Fibroblast of pulmonary artery (primary cell): ENCODE data around the gene NTPCR.
"Not testable (repeated sequence)": the region's sequence is repeated elsewhere in the genome, so short reads cannot be mapped to it uniquely, and the experiment has no call there.

Experiments
- DNase-seq: peaks from one replicate; pipeline ENCODE4 v3.0.0-alpha.2; 2010; ENCODE audit warnings: low read depth
- H3K4me3 ChIP-seq: replicated peaks from 2 replicates; pipeline ENCODE4 v1.5.1; 2011; ENCODE audit warnings: low read depth, mild to moderate bottlenecking, control low read depth, low read length, moderate library complexity
- TF ChIP-seq, protein P1 (sequence below): IDR thresholded peaks from 2 replicates; pipeline ENCODE4 v1.5.1; 2011; ENCODE audit warnings: mild to moderate bottlenecking, control low read depth, low read length, inconsistent platforms; ENCODE audit errors: missing control alignments

The NTPCR gene

DNA sequence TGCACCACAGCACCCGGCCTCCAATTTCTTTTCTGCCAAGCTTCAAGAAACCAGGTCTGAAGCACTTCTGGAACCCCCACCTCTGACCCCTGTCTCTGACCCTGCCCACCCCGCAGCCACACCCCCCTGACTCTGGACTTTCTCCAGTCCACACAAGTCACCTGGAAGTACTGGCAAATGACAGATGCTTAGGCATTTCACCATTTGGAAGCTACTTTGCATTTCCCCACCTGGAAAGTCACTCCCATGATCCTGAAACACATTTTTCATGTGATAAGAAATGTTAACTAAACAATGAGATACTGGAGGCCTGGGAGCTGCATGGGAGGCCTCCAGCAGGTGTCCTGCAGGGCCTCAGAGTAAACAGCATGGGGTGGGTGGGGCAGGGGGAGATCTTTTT is 45.7 kb downstream of the NTPCR start:
- TF ChIP-seq, protein P1, sequence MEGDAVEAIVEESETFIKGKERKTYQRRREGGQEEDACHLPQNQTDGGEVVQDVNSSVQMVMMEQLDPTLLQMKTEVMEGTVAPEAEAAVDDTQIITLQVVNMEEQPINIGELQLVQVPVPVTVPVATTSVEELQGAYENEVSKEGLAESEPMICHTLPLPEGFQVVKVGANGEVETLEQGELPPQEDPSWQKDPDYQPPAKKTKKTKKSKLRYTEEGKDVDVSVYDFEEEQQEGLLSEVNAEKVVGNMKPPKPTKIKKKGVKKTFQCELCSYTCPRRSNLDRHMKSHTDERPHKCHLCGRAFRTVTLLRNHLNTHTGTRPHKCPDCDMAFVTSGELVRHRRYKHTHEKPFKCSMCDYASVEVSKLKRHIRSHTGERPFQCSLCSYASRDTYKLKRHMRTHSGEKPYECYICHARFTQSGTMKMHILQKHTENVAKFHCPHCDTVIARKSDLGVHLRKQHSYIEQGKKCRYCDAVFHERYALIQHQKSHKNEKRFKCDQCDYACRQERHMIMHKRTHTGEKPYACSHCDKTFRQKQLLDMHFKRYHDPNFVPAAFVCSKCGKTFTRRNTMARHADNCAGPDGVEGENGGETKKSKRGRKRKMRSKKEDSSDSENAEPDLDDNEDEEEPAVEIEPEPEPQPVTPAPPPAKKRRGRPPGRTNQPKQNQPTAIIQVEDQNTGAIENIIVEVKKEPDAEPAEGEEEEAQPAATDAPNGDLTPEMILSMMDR = no peak
- no peak for DNase-seq
- H3K4me3 ChIP-seq = no peak overlapping the region

DNA sequence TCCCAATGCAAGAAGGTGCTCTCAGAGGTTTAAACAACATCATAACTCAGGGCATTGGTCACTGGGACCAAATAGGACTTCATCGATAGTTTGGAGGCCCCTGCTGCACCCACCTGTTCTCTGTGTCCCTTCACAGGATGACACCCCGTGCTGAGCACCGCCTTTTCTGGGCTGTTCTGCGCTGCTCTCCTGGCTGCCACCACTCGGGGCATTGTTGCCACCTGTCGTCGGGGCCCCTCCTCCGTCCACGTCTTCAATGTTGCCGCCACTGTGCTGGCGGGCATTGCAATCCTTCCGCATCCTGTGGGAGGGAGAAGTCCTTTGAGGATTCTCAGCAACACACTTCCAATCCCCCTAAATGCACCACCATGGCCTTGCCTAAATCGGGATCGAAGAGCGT is 47.7 kb downstream of the NTPCR start:
- no peak for DNase-seq
- no peak overlapping the region for H3K4me3 ChIP-seq
- TF ChIP-seq, protein P1 = no peak

DNA sequence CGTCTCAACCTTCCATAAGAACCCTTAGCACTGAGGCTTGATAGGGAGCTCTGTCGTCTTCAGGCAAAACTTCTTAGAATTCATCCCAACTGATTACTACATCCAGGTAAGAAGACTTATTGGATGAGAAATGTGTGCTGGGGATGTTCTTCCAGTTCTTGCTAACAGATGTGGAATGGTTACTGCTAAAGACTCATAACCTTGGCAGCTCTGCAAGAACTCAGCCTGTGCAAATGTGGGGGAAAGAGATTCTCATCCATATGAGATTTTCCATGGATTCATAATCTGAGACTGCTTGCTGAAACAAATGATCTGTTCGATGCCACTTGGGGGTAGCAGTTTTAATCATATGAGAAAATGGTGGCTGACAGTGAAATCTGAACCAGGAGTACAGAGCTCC is 48.2 kb downstream of the NTPCR start:
- TF ChIP-seq, protein P1 = no peak
- no peak for DNase-seq
- no peak overlapping the region for H3K4me3 ChIP-seq

DNA sequence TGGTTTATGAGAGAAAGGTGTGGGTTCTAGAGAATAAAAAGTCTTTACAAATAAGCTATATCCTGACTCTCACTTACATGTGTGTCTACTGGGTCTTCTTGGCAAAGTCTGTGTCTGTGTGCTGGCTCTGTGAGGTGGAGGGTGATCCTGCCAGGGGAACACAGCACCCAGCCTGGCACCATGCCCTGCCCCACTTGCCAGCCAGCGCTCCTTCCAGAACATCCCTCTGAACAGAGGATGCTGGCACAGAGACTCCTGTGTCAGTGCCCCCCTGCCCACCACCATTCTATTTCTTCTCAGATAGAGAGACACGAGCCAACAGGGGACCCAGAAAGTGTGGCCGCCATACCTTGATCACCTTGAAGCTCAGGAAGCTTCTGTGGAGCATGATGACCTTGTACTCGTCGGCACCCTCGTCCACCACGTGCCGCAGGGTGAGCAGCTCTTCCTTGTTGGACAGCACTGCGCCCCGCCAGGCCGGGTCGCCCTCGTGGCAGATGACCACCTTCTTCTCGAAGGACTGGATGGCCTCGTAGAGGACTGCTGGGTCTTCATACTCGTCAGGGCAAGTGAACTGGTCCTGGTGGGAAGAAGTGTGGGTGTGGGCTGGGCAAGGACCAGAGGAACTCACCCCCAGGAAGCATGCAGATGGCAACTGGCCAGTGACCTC is 49.7 kb downstream of the NTPCR start:
- DNase-seq = no peak
- H3K4me3 ChIP-seq = no peak overlapping the region
- TF ChIP-seq, protein P1 = no peak

DNA sequence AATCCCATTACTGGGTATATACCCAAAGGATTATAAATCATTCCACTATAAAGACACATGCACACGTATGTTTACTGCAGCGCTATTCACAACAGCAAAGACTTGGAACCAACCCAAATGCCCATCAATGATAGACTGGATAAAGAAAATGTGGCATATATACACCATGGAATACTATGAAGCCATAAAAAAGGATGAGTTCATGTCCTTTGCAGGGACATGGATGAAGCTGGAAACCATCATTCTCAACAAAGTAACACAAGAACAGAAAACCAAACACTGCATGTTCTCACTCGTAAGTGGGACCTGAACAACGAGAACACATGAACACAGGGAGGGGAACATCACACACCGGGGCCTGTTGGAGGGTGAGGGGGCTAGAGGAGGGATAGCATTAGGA is 53.2 kb downstream of the NTPCR start:
- not testable (repeated sequence) for DNase-seq, H3K4me3 ChIP-seq

DNA sequence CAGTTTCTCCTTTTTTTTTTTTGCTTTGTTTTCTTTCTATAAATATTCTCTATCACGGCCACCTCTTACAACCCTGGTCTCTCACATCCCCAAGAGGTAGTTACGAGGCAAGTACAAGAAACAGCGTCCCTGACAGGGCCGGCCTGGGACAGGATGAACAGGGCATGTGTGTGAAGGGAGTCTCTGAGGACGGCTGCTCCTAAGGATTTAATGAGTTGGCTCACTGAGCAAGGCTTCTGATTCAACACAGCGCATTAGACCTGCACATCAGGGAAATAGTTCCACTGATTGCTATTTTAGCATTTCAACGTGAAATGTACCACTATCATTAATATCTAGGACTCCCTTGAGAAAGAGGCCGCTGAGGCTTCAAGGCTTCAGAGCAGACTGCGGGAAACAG is 54.0 kb downstream of the NTPCR start:
- TF ChIP-seq, protein P1 = no peak
- DNase-seq = no peak

DNA sequence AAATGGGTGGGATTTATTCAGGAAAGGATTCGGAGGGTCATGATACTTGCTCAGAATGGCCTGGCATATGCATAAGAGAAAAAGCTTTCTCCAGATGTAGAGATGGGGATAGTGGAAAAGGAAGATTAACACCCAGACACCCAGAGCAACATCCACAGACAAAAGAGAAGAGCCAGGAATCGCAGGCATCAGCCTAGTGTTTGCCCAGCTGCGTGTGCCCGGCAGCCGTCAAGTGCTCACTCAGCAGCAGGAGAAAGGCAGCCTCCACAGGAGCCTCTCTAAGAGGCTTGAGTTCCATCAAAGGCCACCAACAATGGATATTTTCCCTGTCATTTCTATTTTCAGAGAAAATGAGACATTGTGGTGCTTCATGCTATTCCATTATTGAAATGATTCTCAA is 54.7 kb downstream of the NTPCR start:
- H3K4me3 ChIP-seq = no peak overlapping the region
- TF ChIP-seq, protein P1 = no peak
- no peak for DNase-seq

More for the DNA sequence above, 54.0 kb downstream of the NTPCR start:
- no peak overlapping the region for H3K4me3 ChIP-seq
